Measurements from ENCODE around the gene EIF4E. TPM values are rescaled to one million over a fixed set of nuclear protein-coding genes. Genes with fewer than 3 reads are reported as not detected.

Gene EIF4E
- total and polyA plus RNA-seq, 2 of the 4 experiments (the other 2 are of a cell fraction), result 80.4 to 113 TPM

GRCh38 chr4:98946359-98946758 lies 17.4 kb upstream of the EIF4E start:
- no peak overlapping the region; the same call in 1 of the 2 replicates for H3K14ac ChIP-seq (replicated peaks; ENCODE audit: low read depth, low read length)
- no peaks in the 10 kb centered on the region for H3K9me3 ChIP-seq (ENCODE audit: control insufficient read depth, insufficient read depth, low read length)
- in situ Hi-C loops (cut with MboI; ENCODE audit: low sequenced_read_pairs) (no loop called here), intact Hi-C loops (cut with micrococcal nuclease) (no loop called here), dilution Hi-C loops (cut with HindIII; ENCODE audit: low sequenced_read_pairs, unreplicated experiment) (no loop called here)
- no peaks in the 10 kb centered on the region for H3K79me1 ChIP-seq (ENCODE audit: low read depth in 1 of 2, low read length in 2 of 2)
- no CpG with 5 or more reads among the region's 1 CpG for WGBS, 2 experiments (ENCODE audit: extremely low coverage in 2 of 2, insufficient read length in 1 of 2)
- H3K23ac ChIP-seq (ENCODE audit: low read depth, low read length), result no peak overlapping the region
- H3K4me2 ChIP-seq (ENCODE audit: low read depth, low read length), result no peak overlapping the region
- no peak overlapping the region for H2BK20ac ChIP-seq (ENCODE audit: low read depth, low read length)
- no peak overlapping the region; the same call in 1 of the 2 replicates for H3K18ac ChIP-seq (ENCODE audit: low read depth, low read length)
- H4K20me1 ChIP-seq (ENCODE audit: insufficient read depth, low read length), result no peaks in the 10 kb centered on the region
- H4K5ac ChIP-seq (ENCODE audit: low read depth, low read length), result no peak overlapping the region
- no peak overlapping the region for H4K8ac ChIP-seq (ENCODE audit: low read depth in 2 of 2, low read length in 2 of 2)
- no peaks in the 10 kb centered on the region for H3K36me3 ChIP-seq (ENCODE audit: control insufficient read depth, insufficient read depth, low read length)
- H3K27ac ChIP-seq (ENCODE audit: insufficient read depth, low read length), result no peak overlapping the region
- ChIA-PET CTCF (interaction anchor here (0.6 to 1.0 kb wide), 2 partner anchors 17 to 31 kb away, joined by 3 read pairs; partner anchors contain the start of gene EIF4E), POLR2A (ENCODE audit: unreplicated experiment) (no interaction called here)
- no peak overlapping the region for H4K91ac ChIP-seq (ENCODE audit: insufficient read depth, low read depth, low read length)
- no peak overlapping the region for H2BK120ac ChIP-seq (ENCODE audit: low read depth, low read length)
- DNase-seq (no peak), ATAC-seq (ENCODE audit: low read depth) (no peak)
- no TSS peak for BruUV-seq (replicated peaks)
- H3K9me1 ChIP-seq (ENCODE audit: insufficient read depth, low read length), result no peaks in the 10 kb centered on the region
- H2BK5ac ChIP-seq (ENCODE audit: low read depth, low read length, poor library complexity, severe bottlenecking), result no peak overlapping the region
- TF ChIP-seq NFE2L2 (IDR thresholded peaks at IDR 0.05; ENCODE audit: low read depth, low read length), result no peak
- no peak for TF ChIP-seq CHD1 (IDR thresholded peaks at IDR 0.05; ENCODE audit: low read depth, low read length)
- TF ChIP-seq MAZ (IDR thresholded peaks at IDR 0.05; ENCODE audit: borderline replicate concordance, low read depth, low read length), result no peak
- TF ChIP-seq POLR2A (IDR thresholded peaks at IDR 0.05; ENCODE audit: low read depth, low read length), result no peak
- no peak for TF ChIP-seq USF2 (IDR thresholded peaks at IDR 0.05; ENCODE audit: low read depth, low read length)
- TF ChIP-seq ELK1 (IDR thresholded peaks at IDR 0.05; ENCODE audit: borderline replicate concordance, low read depth, low read length), result no peak
- no peak for TF ChIP-seq RAD21 (IDR thresholded peaks at IDR 0.05; ENCODE audit: low read length)
- no peak for TF ChIP-seq BHLHE40 (IDR thresholded peaks at IDR 0.05; ENCODE audit: low read depth, low read length)
- no peak for TF ChIP-seq RCOR1 (IDR thresholded peaks at IDR 0.05; ENCODE audit: insufficient replicate concordance, low read length)
- TF ChIP-seq MXI1 (IDR thresholded peaks at IDR 0.05; ENCODE audit: borderline replicate concordance, low read depth, low read length), result no peak
- TF ChIP-seq MAFK (IDR thresholded peaks at IDR 0.05; ENCODE audit: low read depth, low read length), result no peak
- TF ChIP-seq FOS (IDR thresholded peaks at IDR 0.05; ENCODE audit: low read depth, low read length), result no peak
- TF ChIP-seq CEBPB (IDR thresholded peaks at IDR 0.05; ENCODE audit: low read depth, low read length), result no peak
- no peak for TF ChIP-seq SMC3 (IDR thresholded peaks at IDR 0.05; ENCODE audit: low read depth, low read length)
- H2AK9ac ChIP-seq (replicated peaks; ENCODE audit: low read depth, low read length, poor library complexity), result no peak overlapping the region
- H3K27me3 ChIP-seq (ENCODE audit: control insufficient read depth, insufficient read depth, low read length), result no peaks in the 10 kb centered on the region
- H3K4me3 ChIP-seq (ENCODE audit: insufficient read depth, low read depth, low read length), result no peak overlapping the region
- no peak overlapping the region for H2AK5ac ChIP-seq (ENCODE audit: low read depth, low read length)
- H2BK15ac ChIP-seq (ENCODE audit: low read depth, low read length), result no peak overlapping the region
- no peak overlapping the region for H2AFZ ChIP-seq (replicated peaks; ENCODE audit: low read length, poor library complexity)
- H3K4me1 ChIP-seq (ENCODE audit: control insufficient read depth, insufficient read depth, low read length), result peaks cover 2% of the 10 kb centered on the region; the same call in 1 of the 2 replicates
- H3K9ac ChIP-seq (ENCODE audit: low read depth, low read length), result no peak overlapping the region
- H3K4ac ChIP-seq (ENCODE audit: low read depth, low read length), result no peak overlapping the region
- H3K56ac ChIP-seq (ENCODE audit: extremely low read depth, insufficient read depth, low read length), result no peak overlapping the region

Measured in IMR-90 (cell line).